ENCODE data around the gene DNER. TPM values are rescaled to one million over a fixed set of nuclear protein-coding genes. Genes with fewer than 3 reads are reported as not detected.

The DNER gene
- total and polyA plus RNA-seq, 2 experiments from 2014 or later: 4.7 to 8.8 TPM

GRCh38 chr2:229666811-229667210 is 47.5 kb downstream of the DNER start:
- no peak for DNase-seq (ENCODE audit: low spot score)
- no peaks in the 10 kb centered on the region for H3K4me1 Mint-ChIP-seq
- Histone ChIP-seq H2AFZ (no peak overlapping the region), H3K4me2 (no peak overlapping the region), H3K27me3 (ENCODE audit: insufficient read depth) (no peaks in the 10 kb centered on the region), H3K36me3 (ENCODE audit: insufficient read depth) (no peaks in the 10 kb centered on the region), H3K4me1 (ENCODE audit: insufficient read depth) (no peaks in the 10 kb centered on the region), H3F3A (replicated peaks; ENCODE audit: low read depth) (no peaks in the 10 kb centered on the region), H3K9me2 (ENCODE audit: insufficient read depth) (no peaks in the 10 kb centered on the region), H4K20me1 (replicated peaks; ENCODE audit: insufficient read depth) (no peaks in the 10 kb centered on the region), H3K27ac (ENCODE audit: low read depth) (no peak overlapping the region), H3K79me2 (replicated peaks; ENCODE audit: insufficient read depth) (no peaks in the 10 kb centered on the region), H3K4me3 (no peak overlapping the region)
- no peaks in the 10 kb centered on the region for H3K9me3 Mint-ChIP-seq
- H3K27ac Mint-ChIP-seq: no peak overlapping the region
- no peaks in the 10 kb centered on the region for H3K36me3 Mint-ChIP-seq (ENCODE audit: low read depth)
- ATAC-seq: no peak
- H3K27me3 Mint-ChIP-seq (ENCODE audit: insufficient read depth, low read depth, poor library complexity): peaks cover 2% of the 10 kb centered on the region
- TF ChIP-seq REST (IDR thresholded peaks at IDR 0.05; ENCODE audit: unreplicated experiment) (no peak), STAT1 (IDR thresholded peaks at IDR 0.05; ENCODE audit: unreplicated experiment) (no peak), NANOG (IDR thresholded peaks at IDR 0.05; ENCODE audit: borderline replicate concordance) (no peak), JUNB (IDR thresholded peaks at IDR 0.05; ENCODE audit: unreplicated experiment) (no peak), ZNF331 (CRISPR knock-in tag; IDR thresholded peaks at IDR 0.05; ENCODE audit: low read depth) (no peak), ZNF114 (CRISPR knock-in tag; IDR thresholded peaks at IDR 0.05) (no peak)
- H3K4me3 Mint-ChIP-seq: no peak overlapping the region

- Histone ChIP-seq H3K4me3 (no peak overlapping the region), H3K4me1 (ENCODE audit: insufficient read depth) (no peaks in the 10 kb centered on the region), H3K4me2 (no peak overlapping the region), H4K20me1 (replicated peaks; ENCODE audit: insufficient read depth) (no peaks in the 10 kb centered on the region), H3K36me3 (ENCODE audit: insufficient read depth) (no peaks in the 10 kb centered on the region), H2AFZ (no peak overlapping the region), H3K27me3 (ENCODE audit: insufficient read depth) (no peaks in the 10 kb centered on the region), H3K79me2 (replicated peaks; ENCODE audit: insufficient read depth) (no peaks in the 10 kb centered on the region), H3K27ac (ENCODE audit: low read depth) (no peak overlapping the region), H3F3A (replicated peaks; ENCODE audit: low read depth) (no peaks in the 10 kb centered on the region), H3K9me2 (ENCODE audit: insufficient read depth) (no peaks in the 10 kb centered on the region)
- Mint-ChIP-seq H3K27ac (no peak overlapping the region), H3K27me3 (ENCODE audit: insufficient read depth, low read depth, poor library complexity) (peaks cover 2% of the 10 kb centered on the region), H3K9me3 (no peaks in the 10 kb centered on the region), H3K4me1 (no peaks in the 10 kb centered on the region), H3K4me3 (no peak overlapping the region), H3K36me3 (ENCODE audit: low read depth) (no peaks in the 10 kb centered on the region)
- ATAC-seq (no peak), DNase-seq (ENCODE audit: low spot score) (no peak)
- TF ChIP-seq EZH2 (IDR thresholded peaks at IDR 0.05; ENCODE audit: low read depth, unreplicated experiment) (no peak), EZH2phosphoT487 (IDR thresholded peaks at IDR 0.05; ENCODE audit: unreplicated experiment) (no peak), CTCF (conservative IDR thresholded peaks at IDR 0.05; ENCODE audit: low read depth in 2 of 2) (no peak), NANOG (IDR thresholded peaks at IDR 0.05; ENCODE audit: borderline replicate concordance) (no peak), ZNF114 (CRISPR knock-in tag; IDR thresholded peaks at IDR 0.05) (no peak), REST (IDR thresholded peaks at IDR 0.05; ENCODE audit: unreplicated experiment) (no peak), ZNF331 (CRISPR knock-in tag; IDR thresholded peaks at IDR 0.05; ENCODE audit: low read depth) (no peak)
Measured at GRCh38 chr2:229665158-229665557, 49.2 kb downstream of the DNER start.

All from GM23338 (cell line).